Measurements from ENCODE around the gene PTPRE.

The PTPRE gene

GRCh38 chr10:127881262-127881661 is 25.6 kb upstream of the PTPRE start:
- no peak for DNase-seq (ENCODE audit: low read depth in 1 of 2, low spot score in 1 of 2)
- TF ChIP-seq GABPA (IDR thresholded peaks at IDR 0.05; ENCODE audit: low read depth) (no peak), SPI1 (IDR thresholded peaks at IDR 0.05; ENCODE audit: borderline replicate concordance, low read depth) (no peak), POLR2AphosphoS5 (IDR thresholded peaks at IDR 0.05; ENCODE audit: low read depth) (no peak), REST (IDR thresholded peaks at IDR 0.05; ENCODE audit: insufficient replicate concordance, low read depth) (no peak)
- TF ChIP-seq, protein P1, sequence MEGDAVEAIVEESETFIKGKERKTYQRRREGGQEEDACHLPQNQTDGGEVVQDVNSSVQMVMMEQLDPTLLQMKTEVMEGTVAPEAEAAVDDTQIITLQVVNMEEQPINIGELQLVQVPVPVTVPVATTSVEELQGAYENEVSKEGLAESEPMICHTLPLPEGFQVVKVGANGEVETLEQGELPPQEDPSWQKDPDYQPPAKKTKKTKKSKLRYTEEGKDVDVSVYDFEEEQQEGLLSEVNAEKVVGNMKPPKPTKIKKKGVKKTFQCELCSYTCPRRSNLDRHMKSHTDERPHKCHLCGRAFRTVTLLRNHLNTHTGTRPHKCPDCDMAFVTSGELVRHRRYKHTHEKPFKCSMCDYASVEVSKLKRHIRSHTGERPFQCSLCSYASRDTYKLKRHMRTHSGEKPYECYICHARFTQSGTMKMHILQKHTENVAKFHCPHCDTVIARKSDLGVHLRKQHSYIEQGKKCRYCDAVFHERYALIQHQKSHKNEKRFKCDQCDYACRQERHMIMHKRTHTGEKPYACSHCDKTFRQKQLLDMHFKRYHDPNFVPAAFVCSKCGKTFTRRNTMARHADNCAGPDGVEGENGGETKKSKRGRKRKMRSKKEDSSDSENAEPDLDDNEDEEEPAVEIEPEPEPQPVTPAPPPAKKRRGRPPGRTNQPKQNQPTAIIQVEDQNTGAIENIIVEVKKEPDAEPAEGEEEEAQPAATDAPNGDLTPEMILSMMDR (IDR thresholded peaks at IDR 0.05; ENCODE audit: insufficient read depth, low read length): no peak
- no peak overlapping the region for H3K4me3 ChIP-seq (replicated peaks; ENCODE audit: insufficient read depth, low read length)
- no peaks in the 10 kb centered on the region for H3K27me3 ChIP-seq (ENCODE audit: insufficient read depth, poor library complexity, severe bottlenecking)
- peak overlapping the region; percentile 66 for H3K27ac ChIP-seq (replicated peaks)

- Histone ChIP-seq H3K27me3 (ENCODE audit: insufficient read depth, poor library complexity, severe bottlenecking) (no peaks in the 10 kb centered on the region), H3K4me3 (replicated peaks; ENCODE audit: insufficient read depth, low read length) (no peak overlapping the region), H3K27ac (replicated peaks) (no peak overlapping the region)
- no peak for TF ChIP-seq SPI1 (IDR thresholded peaks at IDR 0.05; ENCODE audit: borderline replicate concordance, low read depth)
- TF ChIP-seq POLR2AphosphoS5 (IDR thresholded peaks at IDR 0.05; ENCODE audit: low read depth): no peak
- no peak for TF ChIP-seq REST (IDR thresholded peaks at IDR 0.05; ENCODE audit: insufficient replicate concordance, low read depth)
- TF ChIP-seq, protein P1 (IDR thresholded peaks at IDR 0.05; ENCODE audit: insufficient read depth, low read length): no peak
- no peak for TF ChIP-seq GABPA (IDR thresholded peaks at IDR 0.05; ENCODE audit: low read depth)
- no peak for DNase-seq (ENCODE audit: low read depth in 1 of 2, low spot score in 1 of 2)
These were observed 24.5 kb upstream of the PTPRE start for GRCh38 chr10:127882391-127882790.

- no peaks in the 10 kb centered on the region for H3K27me3 ChIP-seq (ENCODE audit: insufficient read depth, poor library complexity, severe bottlenecking)
- no peak for DNase-seq (ENCODE audit: low read depth in 1 of 2, low spot score in 1 of 2)
- H3K27ac ChIP-seq (replicated peaks): no peak overlapping the region
- TF ChIP-seq REST (IDR thresholded peaks at IDR 0.05; ENCODE audit: insufficient replicate concordance, low read depth) (no peak), GABPA (IDR thresholded peaks at IDR 0.05; ENCODE audit: low read depth) (no peak), POLR2AphosphoS5 (IDR thresholded peaks at IDR 0.05; ENCODE audit: low read depth) (no peak), SPI1 (IDR thresholded peaks at IDR 0.05; ENCODE audit: borderline replicate concordance, low read depth) (no peak)
- TF ChIP-seq, protein P1 (IDR thresholded peaks at IDR 0.05; ENCODE audit: insufficient read depth, low read length): no peak
- no peak overlapping the region for H3K4me3 ChIP-seq (replicated peaks; ENCODE audit: insufficient read depth, low read length)
These were observed 24.0 kb upstream of the PTPRE start for GRCh38 chr10:127882801-127883459.

Data from HL-60 (cell line).